GM19238 (cell line): ENCODE results near the gene ARHGAP26.

Source experiments
- DNase-seq: peaks from one replicate; pipeline ENCODE4 v3.0.0; 2011; ENCODE audit warnings: low spot score; ENCODE audit not compliant: insufficient read length

Gene ARHGAP26

GRCh38 chr5:143261748-143262392 is 491.7 kb downstream of the ARHGAP26 start:
- no peak for DNase-seq

- DNase-seq, result no peak
These were observed 492.4 kb downstream of the ARHGAP26 start for GRCh38 chr5:143262393-143263174.

- no peak for DNase-seq
These were observed 493.2 kb downstream of the ARHGAP26 start for GRCh38 chr5:143263272-143263810.

- no peak for DNase-seq
These were observed 495.8 kb downstream of the ARHGAP26 start for GRCh38 chr5:143265995-143266394.

GRCh38 chr5:143267186-143267585 is 497.0 kb downstream of the ARHGAP26 start:
- no peak for DNase-seq

- DNase-seq, result no peak
These were observed 498.2 kb downstream of the ARHGAP26 start for GRCh38 chr5:143268388-143268787.

- no peak for DNase-seq
These were observed 501.3 kb downstream of the ARHGAP26 start for GRCh38 chr5:143271431-143271830.

GRCh38 chr5:143274952-143275351 is 504.8 kb downstream of the ARHGAP26 start:
- DNase-seq, result no peak

- DNase-seq, result no peak
These were observed 505.6 kb downstream of the ARHGAP26 start for GRCh38 chr5:143275512-143276363.

GRCh38 chr5:143277536-143277935 is 507.4 kb downstream of the ARHGAP26 start:
- DNase-seq, result no peak
